Cardiac septum (tissue), 1 donor: Measurements from ENCODE around the gene FGF6. TPM values are rescaled to one million over a fixed set of nuclear protein-coding genes. Genes with fewer than 3 reads are reported as not detected.
A peak's percentile ranks its signal among the peaks of the same experiment; 100 is the strongest.
"Not testable (repeated sequence)": the region's sequence is repeated elsewhere in the genome, so short reads cannot be mapped to it uniquely, and the experiment has no call there.

Experiments used
- DNase-seq: peaks from one replicate; pipeline ENCODE4 v3.0.0-alpha.2; 2020; ENCODE audit warnings: low spot score
- intact Hi-C: fragments of 100-400 bp; cut with DNase I; formaldehyde crosslinking; loops from one replicate; pipeline ENCODE4 v1.14.0; 2022
- total RNA-seq: library from RNA; stranded (reverse); fragmentation: NEBNext Ultra II Directional; extraction: Animal tissue kit (Norgen Biotek cat#: 25700); gene quantifications from one replicate; pipeline ENCODE4 v1.2.1, GENCODE V29; 2021
- donor health status: DM: no; HTN: no; CAD: no.

Gene FGF6
- total RNA-seq, 1 donor from 2014 or later = not detected

GRCh38 chr12:4424422-4424821 lies 21.2 kb downstream of the FGF6 start:
- intact Hi-C loops = no loop called here
- no peak for DNase-seq

- intact Hi-C loops = loop anchor here (2.0 kb wide), 1 partner anchor 103 kb away; no protein-coding TSS in a partner anchor
- DNase-seq = no peak
These were observed 22.0 kb downstream of the FGF6 start for GRCh38 chr12:4423528-4424195.

- intact Hi-C loops = loop anchor here (2.0 kb wide), 1 partner anchor 104 kb away; no protein-coding TSS in a partner anchor
- no peak for DNase-seq
These were observed 22.6 kb downstream of the FGF6 start for GRCh38 chr12:4422985-4423384.

- intact Hi-C loops = loop anchor here (2.0 kb wide), 1 partner anchor 105 kb away; no protein-coding TSS in a partner anchor
These were observed 24.0 kb downstream of the FGF6 start for GRCh38 chr12:4421590-4422031.

GRCh38 chr12:4420138-4420670 lies 25.4 kb downstream of the FGF6 start:
- intact Hi-C loops = no loop called here
- DNase-seq = no peak

More at GRCh38 chr12:4421590-4422031, 24.0 kb downstream of the FGF6 start:
- no peak for DNase-seq

- intact Hi-C loops = no loop called here
- DNase-seq = peak; percentile 22
These were observed 26.7 kb downstream of the FGF6 start for GRCh38 chr12:4418913-4419312.

- intact Hi-C loops = no loop called here
- no peak for DNase-seq
These were observed 27.7 kb downstream of the FGF6 start for GRCh38 chr12:4417936-4418335.

GRCh38 chr12:4417455-4417854 lies 28.2 kb downstream of the FGF6 start:
- intact Hi-C loops = no loop called here
- DNase-seq = no peak

- no peak for DNase-seq
- intact Hi-C loops = no loop called here
These were observed 29.3 kb downstream of the FGF6 start for GRCh38 chr12:4416276-4416675.

- DNase-seq = no peak
- intact Hi-C loops = no loop called here
These were observed 33.1 kb downstream of the FGF6 start for GRCh38 chr12:4412465-4412864.

- DNase-seq = no peak
- intact Hi-C loops = no loop called here
These were observed 33.6 kb downstream of the FGF6 start for GRCh38 chr12:4412056-4412455.

GRCh38 chr12:4407136-4407535 lies 38.5 kb downstream of the FGF6 start:
- intact Hi-C loops = no loop called here
- no peak for DNase-seq

- intact Hi-C loops, DNase-seq: not testable (repeated sequence)
These were observed 40.6 kb downstream of the FGF6 start for GRCh38 chr12:4404877-4405637.

GRCh38 chr12:4402996-4403395 lies 42.6 kb downstream of the FGF6 start:
- DNase-seq = no peak
- intact Hi-C loops = no loop called here

- DNase-seq = no peak
- intact Hi-C loops = no loop called here
These were observed 44.5 kb downstream of the FGF6 start for GRCh38 chr12:4401117-4401516.

- intact Hi-C loops = no loop called here
- DNase-seq = no peak
These were observed 49.8 kb downstream of the FGF6 start for GRCh38 chr12:4395818-4396217.

- no peak for DNase-seq
- intact Hi-C loops = no loop called here
These were observed 52.4 kb downstream of the FGF6 start for GRCh38 chr12:4393211-4393610.

GRCh38 chr12:4392223-4392742 lies 53.3 kb downstream of the FGF6 start:
- intact Hi-C loops = no loop called here

GRCh38 chr12:4388662-4389061 lies 57.0 kb downstream of the FGF6 start:
- intact Hi-C loops = no loop called here
- DNase-seq = no peak

More at GRCh38 chr12:4392223-4392742, 53.3 kb downstream of the FGF6 start:
- no peak for DNase-seq

- no peak for DNase-seq
- intact Hi-C loops = no loop called here
These were observed 57.6 kb downstream of the FGF6 start for GRCh38 chr12:4388032-4388431.
